ENCODE data around the gene FAM156A.

- TF ChIP-seq CTCF (IDR thresholded peaks at IDR 0.05 in 2 of 3, conservative IDR thresholded peaks at IDR 0.05 in 1 of 3; ENCODE audit: borderline replicate concordance in 1 of 3, insufficient read depth in 1 of 3, low read depth in 2 of 3, low read length in 2 of 3) (no peak), ZBTB33 (IDR thresholded peaks at IDR 0.05; ENCODE audit: extremely low read depth, insufficient replicate concordance, low read length) (no peak), REST (IDR thresholded peaks at IDR 0.05; ENCODE audit: low read depth) (no peak), POLR2AphosphoS5 (IDR thresholded peaks at IDR 0.05; ENCODE audit: low read depth, low read length) (no peak), JUND (IDR thresholded peaks at IDR 0.05) (no peak), SP1 (IDR thresholded peaks at IDR 0.05; ENCODE audit: low read depth) (no peak), MAX (IDR thresholded peaks at IDR 0.05) (no peak), POLR2A (IDR thresholded peaks at IDR 0.05; ENCODE audit: borderline replicate concordance, extremely low read depth, insufficient read depth, insufficient read length) (no peak), ZNF274 (IDR thresholded peaks at IDR 0.05; ENCODE audit: low read depth, low read length) (no peak), CEBPB (IDR thresholded peaks at IDR 0.05; ENCODE audit: low read depth) (no peak), ELF1 (IDR thresholded peaks at IDR 0.05; ENCODE audit: borderline replicate concordance, low read depth) (no peak), SIN3A (IDR thresholded peaks at IDR 0.05; ENCODE audit: low read depth) (no peak), RAD21 (IDR thresholded peaks at IDR 0.05; ENCODE audit: low read depth) (no peak)
Observed at GRCh38 chrX:53000447-53001135, 42.3 kb upstream of the FAM156A start.

Measured in HCT116 (cell line).